GM23338 (cell line): ENCODE data around the gene CCDC57.

Experiments
- CREB1 ChIP-seq: fragments of 250-450 bp; sonication (Bioruptor Pico); IDR thresholded peaks from 2 replicates; pipeline ENCODE4 v1.5.0; 2020; ENCODE audit warnings: low read depth, mild to moderate bottlenecking, moderate library complexity
- CTCF ChIP-seq, 2 experiments: fragments of 200-600 bp in 1 of 2; sonication (generic) in 1 of 2; conservative IDR thresholded peaks; 2 replicates each; pipeline versions ENCODE4 v1.5.1 to v1.6.1; 2016 to 2017; ENCODE audit warnings: antibody characterized with exemption in 2 of 2, low read depth in 2 of 2, mild to moderate bottlenecking in 2 of 2, moderate library complexity in 1 of 2
- EZH2phosphoT487 ChIP-seq: fragments of 200-600 bp; sonication (generic); IDR thresholded peaks from one replicate; pipeline ENCODE4 v1.8.1; 2018; ENCODE audit warnings: antibody characterized with exemption; ENCODE audit not compliant: unreplicated experiment
- JUNB ChIP-seq: IDR thresholded peaks from one replicate; pipeline ENCODE4 v1.6.1; 2016; ENCODE audit warnings: antibody characterized with exemption; ENCODE audit not compliant: unreplicated experiment
- REST ChIP-seq: IDR thresholded peaks from one replicate; pipeline ENCODE4 v1.6.1; 2018; ENCODE audit warnings: antibody characterized with exemption; ENCODE audit not compliant: unreplicated experiment
- STAT1 ChIP-seq: IDR thresholded peaks from one replicate; pipeline ENCODE4 v1.6.1; 2016; ENCODE audit warnings: antibody characterized with exemption; ENCODE audit not compliant: unreplicated experiment

GRCh38 chr17:82095777-82096708 lies 116.6 kb downstream of the CCDC57 start:
- TF ChIP-seq CREB1 (CRISPR knock-in tag) (no peak), CTCF (conservative IDR thresholded peaks at IDR 0.05; ENCODE audit: low read depth in 2 of 2) (no peak), EZH2phosphoT487 (no peak), REST (no peak), STAT1 (no peak), JUNB (no peak)
